ENCODE data around the gene GCH1.
"Not testable (repeated sequence)": the region's sequence is repeated elsewhere in the genome, so short reads cannot be mapped to it uniquely, and the experiment has no call there.

Gene GCH1

DNA sequence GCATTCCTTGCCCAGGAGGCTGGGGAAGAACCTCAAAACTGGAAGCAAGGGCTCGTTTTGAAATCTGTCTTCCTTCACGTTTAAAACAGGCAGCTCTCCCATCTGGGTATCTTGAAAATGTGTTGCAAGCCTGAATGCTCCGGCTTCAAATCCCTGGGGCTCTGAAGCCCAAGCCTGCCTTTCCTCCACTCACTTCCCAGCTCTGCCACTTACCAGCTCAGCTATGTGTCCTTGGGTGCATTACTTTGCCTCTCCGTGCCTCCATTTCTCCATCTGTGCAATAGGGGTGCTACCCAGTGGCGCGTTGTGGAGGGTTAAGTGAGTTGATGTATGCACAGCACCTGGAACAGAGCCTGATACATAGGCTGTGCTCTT lies 97.6 kb downstream of the GCH1 start:
- H3K27me3 ChIP-seq (ENCODE audit: control insufficient read depth, insufficient read depth, low read length): no peaks in the 10 kb centered on the region
- H3K4me3 ChIP-seq (ENCODE audit: low read length): no peak overlapping the region
- H3K4me1 ChIP-seq (ENCODE audit: control insufficient read depth, low read depth, low read length): peaks cover 3% of the 10 kb centered on the region
- H3K36me3 ChIP-seq (ENCODE audit: control insufficient read depth, low read depth, low read length): no peaks in the 10 kb centered on the region
- no peak overlapping the region for H3K9ac ChIP-seq (ENCODE audit: low read length)
- H3K27ac ChIP-seq (ENCODE audit: low read length): no peak overlapping the region
- H3K9me3 ChIP-seq (ENCODE audit: control insufficient read depth, low read depth, low read length): no peaks in the 10 kb centered on the region

DNA sequence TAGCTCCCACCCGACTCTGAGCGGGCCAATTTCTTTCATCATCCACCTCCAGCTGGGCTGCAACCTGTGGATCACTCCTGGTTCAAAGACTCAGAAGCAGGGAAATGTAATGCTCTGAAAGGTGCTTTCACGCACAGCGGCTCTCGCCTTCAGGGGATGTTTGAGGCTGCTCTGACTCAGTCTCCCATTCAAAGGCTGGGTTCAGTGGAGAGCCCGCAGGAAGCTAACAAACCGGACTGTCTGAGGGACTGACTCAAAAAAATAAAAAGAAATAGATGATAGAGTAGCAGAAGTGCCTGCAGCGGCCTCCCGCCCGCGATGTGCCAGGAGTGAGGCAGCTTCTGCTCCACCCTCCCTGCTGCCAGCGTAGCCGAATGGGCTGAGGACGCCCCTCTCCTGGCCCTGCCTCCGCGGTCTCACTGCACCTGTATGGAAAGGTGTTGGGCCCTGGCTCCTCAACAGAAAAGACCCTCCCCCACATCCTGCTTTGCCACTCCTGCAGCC lies 98.0 kb downstream of the GCH1 start:
- H3K9me3 ChIP-seq (ENCODE audit: control insufficient read depth, low read depth, low read length): no peaks in the 10 kb centered on the region
- no peaks in the 10 kb centered on the region for H3K36me3 ChIP-seq (ENCODE audit: control insufficient read depth, low read depth, low read length)
- no peak overlapping the region for H3K9ac ChIP-seq (ENCODE audit: low read length)
- H3K4me1 ChIP-seq (ENCODE audit: control insufficient read depth, low read depth, low read length): peaks cover 3% of the 10 kb centered on the region
- H3K27ac ChIP-seq (ENCODE audit: low read length): no peak overlapping the region
- no peak overlapping the region for H3K4me3 ChIP-seq (ENCODE audit: low read length)
- no peaks in the 10 kb centered on the region for H3K27me3 ChIP-seq (ENCODE audit: control insufficient read depth, insufficient read depth, low read length)

DNA sequence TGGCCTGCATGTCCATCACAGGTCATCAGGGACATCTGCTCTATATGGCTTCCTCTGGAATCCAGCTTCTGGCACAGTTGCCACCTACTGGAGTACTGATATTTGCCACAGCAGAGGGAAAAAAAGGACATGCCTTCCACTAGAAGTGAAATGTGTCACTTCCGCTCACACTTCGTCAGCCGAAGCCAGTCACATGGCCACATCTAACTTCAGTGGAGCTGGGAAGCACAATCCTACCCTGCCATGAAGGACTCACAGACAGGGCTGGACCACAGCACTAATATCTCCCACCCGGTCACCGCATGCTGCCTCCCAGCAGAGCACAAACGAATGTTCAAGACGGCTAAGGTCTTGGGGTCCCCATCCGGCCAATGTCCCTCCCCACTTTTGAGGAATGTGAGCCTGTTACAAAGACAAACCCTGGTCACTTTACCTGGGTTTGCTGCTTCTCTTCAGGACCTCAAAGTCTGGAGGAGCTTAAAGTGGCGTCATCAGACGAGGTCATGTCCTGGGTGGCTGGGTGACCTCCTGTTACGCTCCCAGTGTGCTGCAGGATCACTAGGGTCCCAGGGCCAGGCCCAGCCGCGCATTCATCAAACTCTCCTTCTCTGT lies 98.6 kb downstream of the GCH1 start:
- no peaks in the 10 kb centered on the region for H3K27me3 ChIP-seq (ENCODE audit: control insufficient read depth, insufficient read depth, low read length)
- H3K27ac ChIP-seq (ENCODE audit: low read length): no peak overlapping the region
- H3K4me1 ChIP-seq (ENCODE audit: control insufficient read depth, low read depth, low read length): peaks cover 3% of the 10 kb centered on the region
- H3K4me3 ChIP-seq (ENCODE audit: low read length): no peak overlapping the region
- no peak overlapping the region for H3K9ac ChIP-seq (ENCODE audit: low read length)
- H3K36me3 ChIP-seq (ENCODE audit: control insufficient read depth, low read depth, low read length): no peaks in the 10 kb centered on the region
- H3K9me3 ChIP-seq (ENCODE audit: control insufficient read depth, low read depth, low read length): no peaks in the 10 kb centered on the region

DNA sequence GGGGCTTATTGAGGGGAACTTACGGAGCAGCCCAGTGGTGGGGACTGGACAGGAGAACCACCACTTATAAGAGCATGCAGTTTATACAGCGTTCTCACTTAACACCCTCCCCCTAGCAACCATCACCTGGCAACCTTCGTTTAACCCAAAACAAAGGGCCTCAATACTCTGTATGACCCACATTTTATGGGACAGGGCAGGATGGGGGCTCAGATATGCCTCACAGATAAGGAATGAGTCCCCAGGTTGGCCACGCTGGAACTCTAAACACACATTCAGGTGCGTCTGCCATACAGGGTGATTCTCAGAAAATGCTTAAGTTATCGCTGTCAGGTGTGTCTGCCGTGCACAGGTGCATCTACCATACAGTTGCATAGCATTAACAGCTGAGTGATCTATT lies 99.2 kb downstream of the GCH1 start:
- H3K9me3 ChIP-seq (ENCODE audit: control insufficient read depth, low read depth, low read length): no peaks in the 10 kb centered on the region
- H3K36me3 ChIP-seq (ENCODE audit: control insufficient read depth, low read depth, low read length): no peaks in the 10 kb centered on the region
- no peak overlapping the region for H3K9ac ChIP-seq (ENCODE audit: low read length)
- H3K4me1 ChIP-seq (ENCODE audit: control insufficient read depth, low read depth, low read length): peaks cover 3% of the 10 kb centered on the region
- H3K27me3 ChIP-seq (ENCODE audit: control insufficient read depth, insufficient read depth, low read length): no peaks in the 10 kb centered on the region
- no peak overlapping the region for H3K4me3 ChIP-seq (ENCODE audit: low read length)
- no peak overlapping the region for H3K27ac ChIP-seq (ENCODE audit: low read length)

DNA sequence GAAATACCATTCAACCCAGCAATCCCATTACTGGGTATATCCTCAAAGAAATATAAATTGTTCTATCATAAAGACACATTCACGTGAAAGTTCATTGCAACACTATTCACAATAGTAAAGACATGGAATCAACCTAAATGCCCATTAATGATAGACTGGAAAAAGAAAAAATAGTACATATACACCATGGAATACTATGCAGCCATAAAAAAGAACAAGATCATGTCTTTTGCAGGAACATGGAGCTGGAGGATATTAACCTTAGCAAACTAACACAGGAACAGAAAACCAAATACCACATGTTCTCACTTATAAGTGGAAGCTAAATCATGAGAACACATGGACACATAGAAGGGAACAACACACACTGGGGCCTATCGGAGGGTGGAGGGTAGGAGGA lies 101.1 kb downstream of the GCH1 start:
- H3K9ac ChIP-seq (ENCODE audit: low read length): not testable (repeated sequence)

DNA sequence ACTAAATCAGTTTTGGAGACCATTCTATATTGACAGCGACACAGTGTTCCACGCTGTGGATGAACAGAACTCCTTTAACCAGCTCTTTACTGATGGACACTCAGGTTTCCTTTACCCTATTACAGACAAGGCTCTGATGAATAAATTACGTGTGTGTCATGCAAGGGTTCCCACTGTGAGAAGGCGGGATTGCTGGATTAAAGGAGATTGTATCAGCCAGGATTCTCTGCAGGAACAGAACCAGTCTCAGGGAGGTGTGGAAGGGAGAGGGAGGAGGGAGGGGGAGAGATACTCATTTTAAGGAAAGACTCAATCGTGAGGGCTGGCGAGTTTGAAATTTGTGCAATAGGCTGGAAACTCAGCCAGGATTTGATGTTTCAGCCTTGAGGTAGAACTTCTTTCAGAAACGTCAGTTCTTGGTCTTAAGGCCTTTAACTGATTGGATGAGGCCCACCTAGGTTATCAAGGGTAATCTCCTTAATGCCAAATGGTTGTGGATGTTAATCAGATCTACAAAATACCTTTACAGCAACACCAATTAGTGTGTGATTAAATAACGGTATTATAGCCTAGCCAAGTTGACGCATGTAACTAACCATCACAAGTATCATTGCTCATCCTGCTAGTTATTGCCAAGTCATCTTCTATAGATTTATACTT lies 104.0 kb downstream of the GCH1 start:
- Histone ChIP-seq H3K27me3 (ENCODE audit: control insufficient read depth, insufficient read depth, low read length) (no peaks in the 10 kb centered on the region), H3K27ac (ENCODE audit: low read length) (no peak overlapping the region), H3K4me3 (ENCODE audit: low read length) (no peak overlapping the region), H3K9ac (ENCODE audit: low read length) (no peak overlapping the region), H3K36me3 (ENCODE audit: control insufficient read depth, low read depth, low read length) (no peaks in the 10 kb centered on the region), H3K4me1 (ENCODE audit: control insufficient read depth, low read depth, low read length) (no peaks in the 10 kb centered on the region), H3K9me3 (ENCODE audit: control insufficient read depth, low read depth, low read length) (no peaks in the 10 kb centered on the region)

More for the DNA sequence above, 101.1 kb downstream of the GCH1 start:
- not testable (repeated sequence) for H3K4me3 ChIP-seq (ENCODE audit: low read length); H3K27me3 ChIP-seq (ENCODE audit: control insufficient read depth, insufficient read depth, low read length); H3K4me1 ChIP-seq (ENCODE audit: control insufficient read depth, low read depth, low read length); H3K9me3 ChIP-seq (ENCODE audit: control insufficient read depth, low read depth, low read length); H3K27ac ChIP-seq (ENCODE audit: low read length); H3K36me3 ChIP-seq (ENCODE audit: control insufficient read depth, low read depth, low read length)

DNA sequence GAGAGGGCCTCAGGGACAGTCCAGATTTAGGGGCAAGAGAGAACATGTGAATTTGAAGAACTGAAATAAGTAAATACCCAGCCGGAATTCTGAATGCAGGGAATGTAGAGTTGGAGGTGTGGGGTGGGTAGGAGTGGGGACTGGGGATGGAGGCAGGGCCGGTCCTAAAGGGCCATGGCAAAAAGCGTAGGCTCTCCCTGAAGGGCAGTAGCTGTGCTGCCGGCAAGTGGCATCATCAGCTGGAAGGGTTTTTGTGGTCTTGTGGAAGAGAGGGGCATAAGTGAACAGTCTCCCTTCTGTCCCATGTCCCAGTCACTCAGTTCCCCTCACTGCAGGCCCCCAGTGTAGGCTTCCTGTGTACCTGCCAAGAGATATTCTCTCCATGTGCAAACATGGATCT lies 104.6 kb downstream of the GCH1 start:
- no peak overlapping the region for H3K27ac ChIP-seq (ENCODE audit: low read length)
- H3K27me3 ChIP-seq (ENCODE audit: control insufficient read depth, insufficient read depth, low read length): no peaks in the 10 kb centered on the region
- H3K9ac ChIP-seq (ENCODE audit: low read length): no peak overlapping the region
- no peak overlapping the region for H3K4me3 ChIP-seq (ENCODE audit: low read length)
- H3K4me1 ChIP-seq (ENCODE audit: control insufficient read depth, low read depth, low read length): no peaks in the 10 kb centered on the region
- no peaks in the 10 kb centered on the region for H3K36me3 ChIP-seq (ENCODE audit: control insufficient read depth, low read depth, low read length)
- H3K9me3 ChIP-seq (ENCODE audit: control insufficient read depth, low read depth, low read length): no peaks in the 10 kb centered on the region

DNA sequence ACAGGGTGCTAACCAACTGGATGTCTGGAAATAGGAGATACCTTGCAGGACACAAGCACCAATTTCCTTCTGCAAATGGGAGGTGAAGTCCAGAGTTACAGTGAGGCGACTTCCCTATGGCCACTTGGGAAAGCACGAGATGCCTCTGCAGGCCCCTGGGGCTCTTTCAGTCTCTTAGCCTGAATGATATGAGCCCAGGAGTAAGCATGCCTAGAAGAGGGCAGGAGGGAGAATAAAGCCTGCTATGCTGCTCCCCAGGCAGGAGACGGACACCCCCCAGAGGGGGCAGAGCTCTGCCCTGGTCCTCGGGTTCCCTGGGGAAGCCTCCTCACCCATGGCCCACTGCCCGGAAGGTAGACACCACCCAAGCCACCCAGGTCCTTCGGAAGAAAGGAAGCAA lies 105.1 kb downstream of the GCH1 start:
- no peaks in the 10 kb centered on the region for H3K9me3 ChIP-seq (ENCODE audit: control insufficient read depth, low read depth, low read length)
- H3K27me3 ChIP-seq (ENCODE audit: control insufficient read depth, insufficient read depth, low read length): no peaks in the 10 kb centered on the region
- H3K4me3 ChIP-seq (ENCODE audit: low read length): no peak overlapping the region
- no peak overlapping the region for H3K27ac ChIP-seq (ENCODE audit: low read length)
- no peaks in the 10 kb centered on the region for H3K36me3 ChIP-seq (ENCODE audit: control insufficient read depth, low read depth, low read length)
- no peaks in the 10 kb centered on the region for H3K4me1 ChIP-seq (ENCODE audit: control insufficient read depth, low read depth, low read length)
- H3K9ac ChIP-seq (ENCODE audit: low read length): no peak overlapping the region

DNA sequence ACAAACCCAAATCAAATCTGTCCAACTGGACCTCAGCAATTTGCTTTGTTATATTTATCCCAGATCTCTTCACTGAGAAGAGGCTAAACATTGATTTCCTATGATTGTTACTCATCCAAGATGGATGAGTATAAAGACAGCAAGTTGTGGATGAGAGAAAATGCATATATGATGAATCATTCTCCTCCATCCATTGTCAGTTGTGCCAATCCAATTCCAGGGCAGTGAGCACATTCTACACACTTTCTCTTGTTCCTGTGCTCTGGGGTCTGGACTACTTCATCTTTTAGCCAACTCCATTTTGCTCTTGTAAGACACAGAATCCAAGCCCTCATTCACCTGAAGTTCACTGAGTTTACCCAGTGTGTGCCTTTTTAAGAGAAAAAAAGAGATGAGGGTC lies 105.7 kb downstream of the GCH1 start:
- H3K36me3 ChIP-seq (ENCODE audit: control insufficient read depth, low read depth, low read length): no peaks in the 10 kb centered on the region
- no peak overlapping the region for H3K9ac ChIP-seq (ENCODE audit: low read length)
- no peaks in the 10 kb centered on the region for H3K27me3 ChIP-seq (ENCODE audit: control insufficient read depth, insufficient read depth, low read length)
- H3K4me3 ChIP-seq (ENCODE audit: low read length): no peak overlapping the region
- no peaks in the 10 kb centered on the region for H3K9me3 ChIP-seq (ENCODE audit: control insufficient read depth, low read depth, low read length)
- no peak overlapping the region for H3K27ac ChIP-seq (ENCODE audit: low read length)
- no peaks in the 10 kb centered on the region for H3K4me1 ChIP-seq (ENCODE audit: control insufficient read depth, low read depth, low read length)

DNA sequence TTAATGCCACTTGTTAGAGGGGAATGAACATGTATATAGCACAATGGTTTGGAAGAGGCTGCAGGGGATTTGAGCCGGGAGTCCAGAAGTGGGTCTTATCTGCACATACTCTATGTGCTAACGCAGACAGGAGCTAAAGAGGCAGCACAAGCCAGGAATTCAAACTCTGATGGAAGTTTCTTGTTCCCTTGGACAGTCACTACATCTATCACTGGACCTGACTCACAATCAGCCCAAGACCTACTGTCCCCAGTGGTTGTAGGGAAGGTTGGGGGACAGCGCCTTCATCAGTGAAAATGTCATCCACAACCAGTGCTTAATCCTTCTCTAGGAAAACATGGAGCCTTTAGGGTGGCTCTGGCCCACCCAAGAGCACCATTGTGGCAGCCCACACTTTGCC lies 107.8 kb downstream of the GCH1 start:
- Histone ChIP-seq H3K4me3 (ENCODE audit: low read length) (no peak overlapping the region), H3K4me1 (ENCODE audit: control insufficient read depth, low read depth, low read length) (no peaks in the 10 kb centered on the region)

DNA sequence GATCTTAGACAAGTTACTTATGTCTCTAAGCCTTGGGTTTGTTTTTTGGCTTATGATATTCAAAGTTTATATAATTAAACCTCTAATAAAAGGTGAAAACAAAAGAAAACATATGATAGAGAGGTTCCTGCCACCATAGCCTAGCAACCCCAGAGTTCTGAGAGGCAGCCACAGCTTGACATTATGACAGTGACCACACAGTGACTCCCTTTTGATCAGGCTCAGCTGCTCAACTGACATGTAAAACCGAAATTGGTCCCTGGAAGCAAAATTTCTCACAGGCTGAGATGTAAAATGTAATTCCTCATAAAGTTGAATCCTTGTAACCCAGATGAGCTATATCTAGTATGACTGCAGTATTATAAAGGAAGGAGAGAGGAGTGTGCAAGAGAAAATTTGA lies 108.5 kb downstream of the GCH1 start:
- H3K27ac ChIP-seq (ENCODE audit: low read length): no peak overlapping the region
- H3K9me3 ChIP-seq (ENCODE audit: control insufficient read depth, low read depth, low read length): no peaks in the 10 kb centered on the region
- no peak overlapping the region for H3K9ac ChIP-seq (ENCODE audit: low read length)
- no peak overlapping the region for H3K4me3 ChIP-seq (ENCODE audit: low read length)
- H3K27me3 ChIP-seq (ENCODE audit: control insufficient read depth, insufficient read depth, low read length): no peaks in the 10 kb centered on the region
- no peaks in the 10 kb centered on the region for H3K36me3 ChIP-seq (ENCODE audit: control insufficient read depth, low read depth, low read length)
- no peaks in the 10 kb centered on the region for H3K4me1 ChIP-seq (ENCODE audit: control insufficient read depth, low read depth, low read length)

More for the DNA sequence above, 107.8 kb downstream of the GCH1 start:
- Histone ChIP-seq H3K27me3 (ENCODE audit: control insufficient read depth, insufficient read depth, low read length) (no peaks in the 10 kb centered on the region), H3K36me3 (ENCODE audit: control insufficient read depth, low read depth, low read length) (no peaks in the 10 kb centered on the region), H3K9ac (ENCODE audit: low read length) (no peak overlapping the region), H3K9me3 (ENCODE audit: control insufficient read depth, low read depth, low read length) (no peaks in the 10 kb centered on the region), H3K27ac (ENCODE audit: low read length) (no peak overlapping the region)

DNA sequence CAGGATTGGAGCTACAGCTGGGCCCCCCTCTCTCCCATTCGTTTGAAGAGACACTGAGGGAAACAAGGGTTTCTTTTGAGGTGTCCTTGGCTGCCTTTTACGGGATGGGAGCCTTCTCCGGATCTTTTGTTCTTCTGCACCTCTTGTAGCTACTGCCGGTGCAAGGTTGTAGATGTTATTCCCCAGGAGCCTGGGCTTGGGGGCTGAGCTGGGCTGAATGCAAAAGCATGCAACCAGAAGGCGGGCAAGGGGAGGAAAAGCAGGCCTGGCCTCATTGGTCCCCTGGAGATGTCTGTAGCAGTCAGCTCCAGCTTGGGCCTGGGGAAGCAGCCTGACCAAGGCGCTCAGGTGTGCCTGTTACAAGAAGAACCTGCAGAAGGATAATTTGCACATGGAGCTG lies 110.3 kb downstream of the GCH1 start:
- Histone ChIP-seq H3K27ac (ENCODE audit: low read length) (no peak overlapping the region), H3K9me3 (ENCODE audit: control insufficient read depth, low read depth, low read length) (no peaks in the 10 kb centered on the region), H3K9ac (ENCODE audit: low read length) (no peak overlapping the region), H3K27me3 (ENCODE audit: control insufficient read depth, insufficient read depth, low read length) (no peaks in the 10 kb centered on the region), H3K36me3 (ENCODE audit: control insufficient read depth, low read depth, low read length) (no peaks in the 10 kb centered on the region), H3K4me3 (ENCODE audit: low read length) (no peak overlapping the region), H3K4me1 (ENCODE audit: control insufficient read depth, low read depth, low read length) (no peaks in the 10 kb centered on the region)
